Effector memory CD4-positive, alpha-beta T cell (primary cell): ENCODE data around the gene CLDN19.

Source experiments
- DNase-seq, 3 donors: peaks; one replicate each; pipeline ENCODE4 v3.0.0-alpha.2; 2020
- H3K27ac ChIP-seq: 2 replicates; pipeline ENCODE4 v1.7.0; 2013; ENCODE audit warnings: mild to moderate bottlenecking, low read length, moderate library complexity; ENCODE audit not compliant: insufficient read depth, poor library complexity, severe bottlenecking
- H3K27me3 ChIP-seq: replicated peaks from 2 replicates; pipeline ENCODE4 v1.7.0; 2013; ENCODE audit warnings: mild to moderate bottlenecking, low read length; ENCODE audit not compliant: insufficient read depth, control insufficient read depth, poor library complexity, severe bottlenecking
- H3K36me3 ChIP-seq: 2 replicates; pipeline ENCODE4 v1.7.0; 2013; ENCODE audit warnings: mild to moderate bottlenecking, low read length, moderate library complexity; ENCODE audit not compliant: control insufficient read depth, insufficient read depth
- H3K4me1 ChIP-seq: 2 replicates; pipeline ENCODE4 v1.7.0; 2013; ENCODE audit warnings: low read length, mild to moderate bottlenecking; ENCODE audit not compliant: control insufficient read depth, insufficient read depth, poor library complexity, severe bottlenecking
- H3K4me3 ChIP-seq: 2 replicates; pipeline ENCODE4 v1.7.0; 2013; ENCODE audit warnings: low read length, low read depth, mild to moderate bottlenecking; ENCODE audit not compliant: insufficient read depth, poor library complexity, severe bottlenecking
- H3K9me3 ChIP-seq: 2 replicates; pipeline ENCODE4 v1.7.0; 2013; ENCODE audit warnings: mild to moderate bottlenecking, low read length, moderate library complexity; ENCODE audit not compliant: control insufficient read depth

CLDN19 gene

DNA sequence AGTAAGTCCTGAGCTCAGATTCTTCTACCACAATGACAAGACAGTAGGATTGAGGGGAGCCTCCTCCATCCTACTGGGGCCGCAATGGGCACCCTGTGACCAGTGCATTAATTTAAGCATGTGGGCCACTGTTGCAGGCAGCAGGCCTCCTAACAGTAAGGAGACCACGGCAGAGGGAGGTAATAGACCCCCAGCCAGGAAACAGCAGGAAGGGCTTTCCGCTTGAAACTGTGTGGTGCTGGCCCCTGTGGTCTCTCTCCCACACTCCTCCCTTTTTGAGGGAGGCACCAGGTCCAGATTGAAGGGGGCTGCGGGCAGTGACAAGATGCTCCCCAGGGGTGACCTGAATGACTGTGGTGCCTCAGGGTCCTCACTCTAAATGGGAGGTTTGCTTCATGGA lies 1.7 kb upstream of the CLDN19 start:
- no peaks in the 10 kb centered on the region for H3K9me3 ChIP-seq
- no peak for DNase-seq
- no peaks in the 10 kb centered on the region for H3K4me1 ChIP-seq
- H3K36me3 ChIP-seq = peaks cover 5% of the 10 kb centered on the region
- no peaks in the 10 kb centered on the region for H3K27me3 ChIP-seq
- H3K27ac ChIP-seq = no peak overlapping the region
- no peak overlapping the region for H3K4me3 ChIP-seq

DNA sequence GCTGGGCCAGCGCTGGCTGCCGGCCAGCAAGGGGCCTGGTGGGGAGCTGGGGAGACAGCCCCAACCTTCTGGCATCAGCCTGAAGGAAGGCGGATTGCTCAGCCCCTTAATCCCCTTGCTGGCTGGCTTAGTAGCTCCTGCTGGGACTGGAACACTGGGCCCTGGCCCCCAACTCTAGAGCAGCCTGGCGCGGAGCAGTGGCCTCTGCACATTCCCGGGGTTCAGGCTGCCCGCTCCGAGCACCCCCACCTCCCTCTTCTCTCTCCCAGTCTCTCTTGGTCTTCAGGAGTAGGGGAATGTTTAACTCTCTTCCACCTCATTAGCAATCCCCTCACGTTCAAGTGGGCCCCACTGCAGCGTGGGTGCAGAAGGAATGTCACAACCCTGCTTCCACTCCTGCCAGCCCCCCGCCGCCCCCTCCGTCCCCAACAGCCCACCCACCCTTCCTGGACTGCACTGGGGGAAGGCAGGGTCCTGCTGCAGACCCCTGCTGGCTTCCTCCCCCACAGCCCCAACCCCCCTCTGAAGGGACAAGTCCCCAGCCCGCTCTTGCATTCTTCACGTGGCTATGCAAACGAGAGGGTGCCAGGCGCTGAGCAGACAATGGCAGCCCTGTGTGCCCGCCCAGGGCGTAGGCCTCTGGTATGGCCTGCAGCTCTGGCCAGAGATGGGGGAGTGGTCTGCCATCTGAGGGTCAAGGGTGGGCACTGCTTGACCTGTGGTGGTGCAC lies 980 bp upstream of the CLDN19 start:
- Histone ChIP-seq H3K36me3 (peaks cover 2% of the 10 kb centered on the region), H3K27ac (no peak overlapping the region), H3K4me3 (no peak overlapping the region), H3K4me1 (no peaks in the 10 kb centered on the region), H3K27me3 (no peaks in the 10 kb centered on the region), H3K9me3 (no peaks in the 10 kb centered on the region)
- no peak for DNase-seq

DNA sequence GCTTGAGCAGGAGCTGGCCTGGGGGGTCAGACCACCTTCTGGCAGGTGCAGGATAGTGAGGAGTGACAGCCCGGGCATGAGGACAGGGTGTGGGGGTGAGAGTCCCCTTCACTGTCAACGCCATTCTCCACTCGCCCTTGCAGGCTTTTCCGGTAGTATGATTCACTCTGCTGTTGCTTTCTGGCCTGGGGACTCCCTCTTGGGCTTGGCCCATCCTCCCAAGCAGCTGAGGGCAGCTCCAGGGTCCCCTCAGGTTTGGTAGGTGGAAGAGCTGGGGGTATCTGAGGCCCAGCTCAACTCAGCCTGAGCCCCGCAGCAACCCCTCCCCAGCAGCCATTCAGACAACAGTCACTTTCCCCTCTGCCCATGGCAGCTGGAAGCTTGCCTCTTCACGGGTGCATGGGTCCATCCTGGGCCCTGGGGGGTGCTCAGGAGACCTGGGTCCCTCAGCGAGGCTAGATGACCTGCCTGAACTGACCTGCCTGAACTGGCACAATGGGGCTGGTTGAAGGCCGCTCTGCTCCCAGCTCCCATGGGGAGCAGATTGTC lies 1.3 kb downstream of the CLDN19 start:
- DNase-seq = no peak
- no peaks in the 10 kb centered on the region for H3K27me3 ChIP-seq
- H3K4me3 ChIP-seq = no peak overlapping the region
- H3K36me3 ChIP-seq = no peaks in the 10 kb centered on the region
- no peaks in the 10 kb centered on the region for H3K9me3 ChIP-seq
- no peaks in the 10 kb centered on the region for H3K4me1 ChIP-seq
- H3K27ac ChIP-seq = no peak overlapping the region

DNA sequence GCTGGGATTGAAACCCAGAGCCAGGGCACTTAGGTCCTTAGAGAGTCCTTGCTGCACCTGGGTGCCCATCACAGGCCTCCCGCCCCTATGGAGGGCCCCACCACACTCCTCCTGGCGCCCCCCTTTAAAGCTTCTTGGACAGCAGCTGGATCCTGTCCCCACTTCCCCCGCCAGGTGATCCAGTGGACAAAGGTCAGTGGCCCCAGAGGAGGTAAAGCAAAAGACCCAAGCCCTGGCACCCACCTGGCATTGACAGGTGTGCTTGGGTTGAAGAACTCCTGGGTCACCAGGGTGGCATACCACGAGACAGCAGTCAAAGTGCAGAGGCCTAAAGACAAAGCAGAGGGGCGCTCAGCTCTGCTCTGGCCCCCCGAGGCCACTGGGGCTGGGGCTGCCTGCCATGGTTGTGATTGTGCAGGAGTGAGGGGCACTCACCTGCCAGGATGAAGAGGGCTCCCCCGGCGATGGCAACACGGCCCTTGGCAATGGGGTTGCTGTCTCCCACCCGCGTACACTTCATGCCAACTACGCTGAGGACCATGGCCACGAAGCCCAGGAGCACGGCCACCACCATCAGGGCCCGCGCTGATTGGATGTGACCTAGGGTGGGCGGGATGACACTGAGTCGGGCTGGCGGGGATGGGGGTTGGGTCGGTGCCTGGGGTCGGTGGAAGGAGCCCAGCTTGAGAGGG lies 1.9 kb downstream of the CLDN19 start:
- no peaks in the 10 kb centered on the region for H3K9me3 ChIP-seq
- H3K27me3 ChIP-seq = no peaks in the 10 kb centered on the region
- no peak for DNase-seq
- H3K4me1 ChIP-seq = no peaks in the 10 kb centered on the region
- H3K36me3 ChIP-seq = no peaks in the 10 kb centered on the region
- H3K27ac ChIP-seq = no peak overlapping the region
- H3K4me3 ChIP-seq = no peak overlapping the region

DNA sequence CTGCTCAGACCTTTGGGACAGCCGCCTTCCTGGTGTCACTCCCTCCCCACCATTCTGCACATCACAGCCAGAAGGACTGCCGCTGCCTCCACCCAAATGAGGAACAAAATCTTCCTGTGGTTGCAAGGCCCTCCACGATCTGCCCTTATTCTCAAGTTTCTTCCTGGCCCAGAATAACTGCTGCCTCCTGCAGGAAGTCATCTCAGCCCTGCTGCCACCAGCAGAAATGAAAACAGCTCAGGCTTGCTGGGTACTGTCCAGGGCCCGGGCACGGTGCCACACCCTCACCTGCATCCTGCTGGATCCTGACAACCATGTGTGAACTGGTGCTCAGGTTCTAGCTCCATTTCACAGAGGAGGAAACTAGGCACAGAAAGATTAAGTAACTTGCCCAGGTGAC lies 2.8 kb downstream of the CLDN19 start:
- no peaks in the 10 kb centered on the region for H3K36me3 ChIP-seq
- DNase-seq = no peak

DNA sequence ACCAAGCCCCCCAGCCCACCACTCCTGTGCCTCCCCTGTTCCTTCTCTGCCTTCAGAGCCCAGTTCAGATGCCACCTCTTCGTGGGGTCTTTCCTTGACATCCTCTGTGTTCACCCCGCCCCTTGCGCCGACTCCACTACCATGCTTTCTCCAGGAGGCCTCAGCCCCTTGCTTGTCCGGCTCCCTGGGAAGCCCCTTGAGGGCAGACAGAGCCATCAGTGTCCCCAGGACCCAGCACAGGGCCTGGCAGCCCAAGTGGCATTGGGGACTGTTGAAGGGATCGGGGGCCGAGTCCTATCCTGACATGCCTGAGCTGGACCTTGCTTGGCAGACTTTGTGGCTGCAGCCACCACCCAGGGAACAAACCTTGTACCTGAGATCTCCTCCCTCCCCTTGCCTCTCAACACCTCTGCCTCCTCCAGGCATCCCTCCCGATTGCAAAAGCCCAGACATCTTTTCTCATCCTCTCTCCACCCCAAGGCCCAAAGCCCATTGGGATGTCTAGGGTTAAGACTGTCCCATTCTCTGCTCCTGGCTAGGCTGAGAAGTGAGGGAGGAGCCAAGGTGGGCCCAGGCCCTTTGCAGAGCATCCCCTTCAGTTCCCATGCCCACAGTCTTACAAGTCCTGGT lies 3.4 kb downstream of the CLDN19 start:
- Histone ChIP-seq H3K4me3 (no peak overlapping the region), H3K4me1 (no peaks in the 10 kb centered on the region), H3K9me3 (no peaks in the 10 kb centered on the region), H3K27me3 (no peaks in the 10 kb centered on the region), H3K36me3 (no peaks in the 10 kb centered on the region), H3K27ac (no peak overlapping the region)
- DNase-seq = no peak

More for the DNA sequence above, 2.8 kb downstream of the CLDN19 start:
- H3K27ac ChIP-seq = no peak overlapping the region
- H3K4me1 ChIP-seq = no peaks in the 10 kb centered on the region
- H3K4me3 ChIP-seq = no peak overlapping the region
- no peaks in the 10 kb centered on the region for H3K9me3 ChIP-seq
- no peaks in the 10 kb centered on the region for H3K27me3 ChIP-seq

DNA sequence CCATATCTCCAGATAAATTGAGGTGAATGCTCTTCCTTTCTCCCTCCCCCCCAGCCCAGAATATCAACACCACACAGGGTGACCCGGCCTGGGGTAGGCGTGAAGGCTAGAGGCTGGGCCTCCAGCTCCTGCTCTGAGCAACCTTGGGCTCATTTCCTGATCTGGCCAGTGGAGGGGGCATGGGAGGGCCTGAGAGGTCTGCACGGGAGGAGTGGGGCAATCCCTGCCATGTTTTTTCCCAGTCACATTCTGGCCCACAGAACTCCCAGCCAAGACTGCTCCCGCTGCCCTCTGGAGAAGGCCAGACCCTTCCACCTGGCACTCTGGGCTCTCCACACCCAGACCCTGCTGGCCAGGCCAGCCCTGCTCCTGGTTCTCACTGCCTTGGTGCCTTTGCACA lies 3.9 kb downstream of the CLDN19 start:
- no peaks in the 10 kb centered on the region for H3K27me3 ChIP-seq
- H3K27ac ChIP-seq = no peak overlapping the region
- no peaks in the 10 kb centered on the region for H3K9me3 ChIP-seq
- no peak for DNase-seq
- no peaks in the 10 kb centered on the region for H3K36me3 ChIP-seq
- H3K4me3 ChIP-seq = no peak overlapping the region
- no peaks in the 10 kb centered on the region for H3K4me1 ChIP-seq

DNA sequence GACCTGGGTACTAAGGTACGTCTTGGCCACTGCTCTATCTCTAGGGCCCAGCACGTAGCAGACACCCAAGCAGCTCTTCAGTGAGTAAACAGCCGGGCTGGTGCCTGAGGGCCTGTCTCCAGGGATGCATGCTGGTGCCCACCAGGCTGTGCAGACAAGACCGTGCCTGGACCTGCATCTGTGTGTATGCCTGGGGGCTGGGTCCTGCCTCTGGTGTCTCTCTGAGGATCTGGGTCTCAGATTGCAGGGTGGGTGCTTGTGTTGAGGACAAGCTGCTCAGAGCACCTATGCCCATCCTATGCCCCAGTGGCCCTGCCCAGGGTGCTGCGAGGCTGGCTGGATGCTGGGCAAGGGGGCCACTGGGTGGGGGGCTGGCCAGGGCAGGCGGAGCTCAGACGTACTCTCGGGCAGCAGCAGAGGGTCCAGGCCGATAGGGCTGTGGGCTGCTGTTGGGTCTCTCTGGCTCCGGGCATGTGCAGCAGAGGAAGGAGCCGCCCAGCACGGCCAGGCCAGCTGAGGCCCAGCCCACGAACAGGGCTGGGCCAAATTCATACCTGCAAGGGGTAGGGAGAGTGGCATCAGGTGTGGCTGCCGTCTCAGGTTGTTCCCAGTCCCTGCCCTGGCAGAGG lies 4.4 kb downstream of the CLDN19 start:
- Histone ChIP-seq H3K27me3 (no peaks in the 10 kb centered on the region), H3K9me3 (no peaks in the 10 kb centered on the region), H3K27ac (no peak overlapping the region), H3K36me3 (no peaks in the 10 kb centered on the region), H3K4me1 (no peaks in the 10 kb centered on the region), H3K4me3 (no peak overlapping the region)
- no peak for DNase-seq

DNA sequence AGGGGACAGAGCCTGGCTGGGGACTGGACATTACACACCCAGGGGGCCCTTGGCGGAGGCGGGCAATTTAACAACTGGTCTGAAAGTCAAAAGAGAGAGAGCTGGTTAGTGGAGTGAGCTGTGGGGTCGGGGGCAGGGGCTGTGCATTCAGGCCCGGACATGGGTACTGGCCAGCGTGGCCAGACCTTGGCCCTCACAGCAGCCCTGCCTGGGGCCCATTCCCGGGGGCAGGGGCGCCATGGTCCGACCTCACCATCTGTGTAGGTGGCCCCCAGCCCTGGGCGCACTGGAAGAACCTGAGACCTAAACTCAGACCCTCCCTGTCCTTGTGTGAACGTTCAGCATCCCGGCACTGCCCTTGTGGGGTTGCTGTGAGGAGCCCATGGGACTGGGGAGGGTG lies 5.0 kb downstream of the CLDN19 start:
- no peak overlapping the region for H3K27ac ChIP-seq
- H3K36me3 ChIP-seq = no peaks in the 10 kb centered on the region
- no peaks in the 10 kb centered on the region for H3K27me3 ChIP-seq
- H3K9me3 ChIP-seq = no peaks in the 10 kb centered on the region
- no peak for DNase-seq
- H3K4me1 ChIP-seq = no peaks in the 10 kb centered on the region
- no peak overlapping the region for H3K4me3 ChIP-seq
